Measurements from ENCODE around the gene KRTAP5-1.

The KRTAP5-1 gene

DNA sequence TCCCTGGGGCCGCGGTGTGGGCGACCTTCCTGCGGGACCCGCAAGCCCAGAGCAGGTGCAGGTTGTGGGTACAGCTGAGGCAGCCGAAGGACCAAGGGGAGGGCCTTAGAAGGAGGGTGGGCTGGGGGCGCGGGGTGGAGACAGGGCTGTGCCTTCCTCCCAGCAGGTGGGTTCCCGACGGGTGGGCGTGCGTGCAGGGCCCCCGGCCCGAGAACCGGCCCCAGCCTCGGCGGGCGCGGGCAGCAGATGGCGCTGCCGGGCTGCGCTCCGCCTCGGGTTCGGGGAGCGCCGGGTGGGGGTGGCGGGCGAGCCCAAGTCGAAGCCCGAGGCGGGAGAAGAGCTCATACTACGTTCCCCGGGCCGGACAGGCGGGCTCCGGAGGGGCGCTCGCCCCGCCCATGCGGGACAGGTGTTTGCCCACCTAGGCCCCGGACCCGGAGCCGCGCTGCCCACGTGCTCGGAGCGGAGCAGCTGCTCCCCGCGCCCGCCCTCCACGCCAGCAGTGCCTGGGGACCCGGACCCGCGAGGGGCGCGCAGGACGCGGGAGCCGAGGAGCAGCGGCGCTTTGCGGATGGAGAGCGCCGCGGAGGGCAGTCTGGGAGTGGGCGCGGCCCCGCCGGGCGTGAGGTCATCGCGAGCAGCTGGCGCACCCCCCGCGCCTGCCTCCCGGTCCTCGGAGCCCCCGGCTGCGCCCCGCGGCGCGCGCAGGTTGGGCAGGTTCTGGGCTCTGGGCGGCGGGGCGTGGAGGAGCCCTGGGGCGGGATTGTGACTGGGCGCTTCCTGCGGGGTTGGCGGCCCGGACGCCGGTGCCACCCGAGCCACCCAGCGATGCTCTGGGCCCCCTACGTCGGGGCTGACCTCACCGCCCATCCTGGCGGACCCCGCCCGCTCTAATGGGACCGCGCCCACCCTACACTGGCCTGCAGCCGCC is 38.3 kb downstream of the KRTAP5-1 start:
- H3K4me3 ChIP-seq (ENCODE audit: low read depth, low read length), result peak overlapping the region; percentile 37

GRCh38 chr11:1546077-1546535 is 39.0 kb downstream of the KRTAP5-1 start:
- no peak overlapping the region for H3K4me3 ChIP-seq (ENCODE audit: low read depth, low read length)

GRCh38 chr11:1545432-1545831 is 39.7 kb downstream of the KRTAP5-1 start:
- no peak overlapping the region for H3K4me3 ChIP-seq (ENCODE audit: low read depth, low read length)

GRCh38 chr11:1544536-1544935 is 40.5 kb downstream of the KRTAP5-1 start:
- H3K4me3 ChIP-seq (ENCODE audit: low read depth, low read length), result no peak overlapping the region

DNA sequence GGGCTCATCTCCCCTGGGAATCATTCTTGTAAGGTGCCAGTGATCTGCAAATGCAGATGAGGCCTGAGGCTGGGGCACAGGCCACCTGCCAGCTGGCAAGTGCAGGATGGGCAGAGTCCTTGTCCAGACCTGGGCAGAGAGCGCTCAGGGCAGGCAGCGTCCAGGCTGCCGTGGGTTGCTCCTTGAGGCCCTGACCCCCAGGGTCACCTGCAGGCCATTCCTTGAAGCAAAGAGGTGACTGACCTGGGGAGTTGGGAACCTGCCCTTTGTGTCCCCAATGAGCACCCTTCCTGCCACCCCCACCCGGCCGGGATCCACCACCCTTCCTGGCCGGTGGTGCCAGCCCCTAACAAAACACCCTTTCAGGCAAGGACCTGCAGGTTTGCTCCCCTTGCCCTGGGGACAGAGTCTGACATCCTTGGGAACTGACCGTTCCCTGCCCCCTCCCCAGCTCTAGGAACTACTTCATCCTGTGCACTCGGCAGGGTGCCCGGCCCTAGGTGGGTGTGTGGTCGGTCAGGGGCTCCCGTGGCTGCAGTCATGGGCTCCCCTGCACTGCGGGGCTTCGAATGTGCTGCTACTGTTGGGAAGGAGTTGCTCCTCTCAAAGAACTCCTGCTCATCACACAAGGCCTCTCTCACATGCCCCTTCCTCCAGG is 41.3 kb downstream of the KRTAP5-1 start:
- no peak overlapping the region for H3K4me3 ChIP-seq (ENCODE audit: low read depth, low read length)

GRCh38 chr11:1542267-1542666 is 42.8 kb downstream of the KRTAP5-1 start:
- no peak overlapping the region for H3K4me3 ChIP-seq (ENCODE audit: low read depth, low read length)

- H3K4me3 ChIP-seq (ENCODE audit: low read depth, low read length), result no peak overlapping the region
These were observed 43.4 kb downstream of the KRTAP5-1 start for GRCh38 chr11:1541474-1542204.

DNA sequence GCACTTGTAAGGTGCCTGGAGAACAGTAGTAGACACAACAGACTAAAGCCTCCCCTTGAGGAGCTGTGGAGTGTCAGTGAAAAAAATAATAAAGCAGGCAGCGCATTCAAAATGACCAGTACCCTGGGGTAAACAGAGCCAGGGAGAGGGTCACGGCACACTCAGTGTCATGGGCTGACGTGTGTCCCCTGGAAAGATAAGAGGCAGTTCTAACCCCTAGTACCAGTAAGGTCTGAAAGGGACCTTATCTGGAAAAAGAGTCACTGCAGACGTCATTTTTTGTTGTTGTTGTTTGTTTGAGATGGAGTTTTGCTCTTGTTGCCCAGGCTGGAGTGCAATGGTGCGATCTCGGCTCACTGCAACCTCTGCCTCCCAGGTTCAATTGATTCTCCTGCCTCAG is 45.0 kb downstream of the KRTAP5-1 start:
- no peak overlapping the region for H3K4me3 ChIP-seq (ENCODE audit: low read depth, low read length)

DNA sequence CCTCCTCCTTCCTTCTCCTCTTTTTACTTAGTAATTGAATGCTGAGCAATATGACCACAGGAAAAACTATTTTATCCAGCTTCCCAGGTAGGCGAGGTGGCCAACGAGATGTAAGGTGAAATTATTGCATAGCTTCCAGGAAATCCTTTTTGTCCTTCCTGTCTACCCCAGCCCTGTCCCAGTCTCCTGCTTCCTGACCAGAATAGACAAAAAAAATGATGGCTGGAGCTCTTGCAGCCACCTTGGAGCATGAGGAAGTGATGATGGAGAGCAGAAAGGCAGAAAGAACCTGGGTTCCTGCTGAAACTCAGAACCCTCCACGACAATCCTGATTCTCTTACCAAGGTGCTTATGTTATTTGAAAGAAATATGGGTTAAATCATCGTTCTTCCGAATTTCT is 46.9 kb downstream of the KRTAP5-1 start:
- no peak overlapping the region for H3K4me3 ChIP-seq (ENCODE audit: low read depth, low read length)

DNA sequence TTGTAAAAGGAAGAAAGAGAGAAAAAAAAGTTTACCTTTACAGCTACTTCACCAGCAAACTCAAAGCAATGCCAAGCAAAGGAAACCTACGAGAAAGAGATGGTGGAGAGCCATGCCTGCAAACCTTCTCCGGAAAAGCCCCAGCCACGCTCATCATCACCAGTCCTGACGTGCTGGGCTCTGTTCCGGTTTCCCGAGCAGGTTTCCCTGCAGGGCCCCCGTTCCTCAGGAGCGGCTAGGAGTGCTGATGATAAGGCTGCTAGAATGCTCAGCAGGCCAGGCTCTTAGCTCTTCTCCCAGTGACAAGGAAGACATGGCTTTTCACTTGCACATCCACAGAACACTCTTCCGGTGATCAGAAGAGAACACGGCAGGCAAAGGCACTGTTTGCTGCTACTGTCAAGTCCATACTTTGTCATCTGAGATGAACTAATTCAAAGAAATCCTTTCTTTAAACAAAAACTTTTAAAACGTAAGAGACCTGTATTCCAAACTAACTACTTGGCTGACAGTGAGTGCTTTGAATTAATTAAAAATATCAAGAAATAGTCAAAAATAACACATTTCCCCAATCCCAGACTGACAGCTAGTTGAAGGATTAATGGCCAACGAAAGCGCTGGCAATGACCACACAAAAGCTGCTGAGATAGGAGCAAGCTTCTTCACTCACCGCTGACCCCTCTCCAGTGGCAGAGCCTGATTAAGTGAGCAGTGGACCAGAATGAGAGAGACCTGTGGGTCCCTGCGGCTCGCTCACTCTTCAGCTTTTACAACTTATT is 48.8 kb downstream of the KRTAP5-1 start:
- no peak overlapping the region for H3K4me3 ChIP-seq (ENCODE audit: low read depth, low read length)

DNA sequence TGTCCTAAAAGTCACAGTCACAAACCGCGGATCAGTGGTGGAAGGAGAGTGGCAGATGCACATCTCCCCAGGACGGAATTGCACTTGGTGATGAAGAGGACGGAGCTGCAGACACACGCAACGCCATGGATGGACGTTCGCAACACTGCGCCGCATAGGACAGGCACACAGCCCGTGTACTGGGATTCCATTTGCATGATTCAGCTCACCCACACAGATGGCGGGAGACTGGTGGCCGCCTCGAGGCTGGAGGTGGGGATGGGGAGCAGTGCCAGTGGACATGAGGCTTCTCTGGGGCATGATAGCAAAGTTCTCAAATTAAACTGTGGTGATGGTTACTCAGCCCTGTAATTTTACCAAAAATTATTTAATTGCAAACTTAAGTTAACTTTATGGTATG is 50.4 kb downstream of the KRTAP5-1 start:
- H3K4me3 ChIP-seq (ENCODE audit: low read depth, low read length), result no peak overlapping the region
